Epithelial cell of esophagus (primary cell): Measurements from ENCODE around the gene VEPH1.

Experiments used
- DNase-seq: peaks from one replicate; pipeline ENCODE4 v3.0.0; 2010; ENCODE audit warnings: low read depth
- H3K4me3 ChIP-seq: 2 replicates; pipeline ENCODE4 v1.5.1; 2011; ENCODE audit warnings: mild to moderate bottlenecking, low read length, control low read depth
- CTCF ChIP-seq: IDR thresholded peaks from 2 replicates; pipeline ENCODE4 v1.5.1; 2011; ENCODE audit warnings: low read depth, mild to moderate bottlenecking, low read length, control low read depth, inconsistent platforms; ENCODE audit not compliant: insufficient read depth; ENCODE audit errors: missing control alignments

The VEPH1 gene

GRCh38 chr3:157276801-157277200 is 226.4 kb downstream of the VEPH1 start:
- no peak for DNase-seq
- H3K4me3 ChIP-seq, result no peak overlapping the region
- TF ChIP-seq CTCF, result no peak

- H3K4me3 ChIP-seq, result no peak overlapping the region
- no peak for DNase-seq
- no peak for TF ChIP-seq CTCF
Observed at GRCh38 chr3:157275832-157276231, 227.4 kb downstream of the VEPH1 start.

- peak; percentile 82 for DNase-seq
- no peak for TF ChIP-seq CTCF
- H3K4me3 ChIP-seq, result no peak overlapping the region
Observed at GRCh38 chr3:157274644-157275137, 228.5 kb downstream of the VEPH1 start.

GRCh38 chr3:157271283-157271882 is 231.8 kb downstream of the VEPH1 start:
- no peak for DNase-seq
- TF ChIP-seq CTCF, result no peak
- H3K4me3 ChIP-seq, result no peak overlapping the region

- no peak for DNase-seq
- no peak overlapping the region for H3K4me3 ChIP-seq
- no peak for TF ChIP-seq CTCF
Observed at GRCh38 chr3:157268026-157268425, 235.2 kb downstream of the VEPH1 start.

- no peak for DNase-seq
- no peak overlapping the region for H3K4me3 ChIP-seq
- no peak for TF ChIP-seq CTCF
Observed at GRCh38 chr3:157265931-157266330, 237.3 kb downstream of the VEPH1 start.

GRCh38 chr3:157263027-157263426 is 240.2 kb downstream of the VEPH1 start:
- peak; percentile 10 for DNase-seq
- no peak for TF ChIP-seq CTCF
- no peak overlapping the region for H3K4me3 ChIP-seq
